ENCODE data around the gene CHD5. TPM values are rescaled to one million over a fixed set of nuclear protein-coding genes. Genes with fewer than 3 reads are reported as not detected.

The CHD5 gene
- total RNA-seq, 1 experiment from 2014 or later: 62.9 TPM

DNA sequence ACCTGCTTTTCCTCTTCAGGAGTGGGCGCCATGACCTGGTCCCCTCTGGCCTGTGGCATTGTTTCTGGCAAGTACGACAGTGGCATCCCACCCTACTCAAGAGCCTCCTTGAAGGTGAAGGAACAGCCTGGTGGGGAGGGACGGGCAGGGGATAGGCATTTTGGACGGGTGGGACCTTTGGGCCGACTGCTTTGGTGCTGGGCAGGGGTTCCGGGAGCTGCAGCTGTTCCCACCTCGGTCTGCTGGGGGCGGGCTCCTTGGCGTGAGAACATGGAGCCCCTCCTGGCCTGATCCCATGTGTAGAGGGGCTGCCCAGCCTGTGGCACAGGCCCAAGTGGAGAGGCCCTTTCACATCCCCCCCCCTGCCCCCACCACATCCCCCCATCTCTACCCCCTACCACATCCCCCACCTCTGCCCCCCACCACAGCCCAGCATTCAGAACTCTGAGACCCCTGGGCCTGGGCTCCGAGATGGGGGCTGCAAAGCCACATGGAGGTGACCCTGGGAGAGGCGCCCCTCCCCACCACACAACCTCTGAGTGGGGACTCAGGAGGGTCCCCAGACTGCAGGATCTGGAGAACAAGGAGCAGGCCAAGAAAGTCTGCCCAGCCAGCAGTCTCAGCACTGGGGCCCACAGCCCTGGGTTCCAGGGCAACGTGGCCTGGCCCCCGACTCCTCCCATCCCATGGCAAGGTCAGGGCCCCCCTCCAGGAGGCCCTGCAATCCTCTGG, 84.4 kb downstream of the CHD5 start:
- Histone ChIP-seq H3K4me3 (ENCODE audit: low read depth in 2 of 2, low read length in 2 of 2) (no peak overlapping the region), H3K27ac (ENCODE audit: low read length) (no peak overlapping the region), H3K4me1 (ENCODE audit: control insufficient read depth, insufficient read depth, low read length) (no peaks in the 10 kb centered on the region), H3K36me3 (ENCODE audit: control insufficient read depth, insufficient read depth, low read length) (no peaks in the 10 kb centered on the region), H3K9me3 (ENCODE audit: control insufficient read depth, insufficient read depth, low read depth, low read length) (no peaks in the 10 kb centered on the region), H3K27me3 (ENCODE audit: control insufficient read depth, insufficient read depth, low read length) (no peaks in the 10 kb centered on the region)
- TF ChIP-seq POLR2AphosphoS5 (IDR thresholded peaks at IDR 0.05; ENCODE audit: low read depth, low read length): no peak
- TF ChIP-seq, protein P1, sequence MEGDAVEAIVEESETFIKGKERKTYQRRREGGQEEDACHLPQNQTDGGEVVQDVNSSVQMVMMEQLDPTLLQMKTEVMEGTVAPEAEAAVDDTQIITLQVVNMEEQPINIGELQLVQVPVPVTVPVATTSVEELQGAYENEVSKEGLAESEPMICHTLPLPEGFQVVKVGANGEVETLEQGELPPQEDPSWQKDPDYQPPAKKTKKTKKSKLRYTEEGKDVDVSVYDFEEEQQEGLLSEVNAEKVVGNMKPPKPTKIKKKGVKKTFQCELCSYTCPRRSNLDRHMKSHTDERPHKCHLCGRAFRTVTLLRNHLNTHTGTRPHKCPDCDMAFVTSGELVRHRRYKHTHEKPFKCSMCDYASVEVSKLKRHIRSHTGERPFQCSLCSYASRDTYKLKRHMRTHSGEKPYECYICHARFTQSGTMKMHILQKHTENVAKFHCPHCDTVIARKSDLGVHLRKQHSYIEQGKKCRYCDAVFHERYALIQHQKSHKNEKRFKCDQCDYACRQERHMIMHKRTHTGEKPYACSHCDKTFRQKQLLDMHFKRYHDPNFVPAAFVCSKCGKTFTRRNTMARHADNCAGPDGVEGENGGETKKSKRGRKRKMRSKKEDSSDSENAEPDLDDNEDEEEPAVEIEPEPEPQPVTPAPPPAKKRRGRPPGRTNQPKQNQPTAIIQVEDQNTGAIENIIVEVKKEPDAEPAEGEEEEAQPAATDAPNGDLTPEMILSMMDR (IDR thresholded peaks at IDR 0.05): no peak
- TF ChIP-seq SIN3A (IDR thresholded peaks at IDR 0.05; ENCODE audit: borderline replicate concordance, insufficient read depth, low read depth, low read length): no peak
- TF ChIP-seq, protein P2, sequence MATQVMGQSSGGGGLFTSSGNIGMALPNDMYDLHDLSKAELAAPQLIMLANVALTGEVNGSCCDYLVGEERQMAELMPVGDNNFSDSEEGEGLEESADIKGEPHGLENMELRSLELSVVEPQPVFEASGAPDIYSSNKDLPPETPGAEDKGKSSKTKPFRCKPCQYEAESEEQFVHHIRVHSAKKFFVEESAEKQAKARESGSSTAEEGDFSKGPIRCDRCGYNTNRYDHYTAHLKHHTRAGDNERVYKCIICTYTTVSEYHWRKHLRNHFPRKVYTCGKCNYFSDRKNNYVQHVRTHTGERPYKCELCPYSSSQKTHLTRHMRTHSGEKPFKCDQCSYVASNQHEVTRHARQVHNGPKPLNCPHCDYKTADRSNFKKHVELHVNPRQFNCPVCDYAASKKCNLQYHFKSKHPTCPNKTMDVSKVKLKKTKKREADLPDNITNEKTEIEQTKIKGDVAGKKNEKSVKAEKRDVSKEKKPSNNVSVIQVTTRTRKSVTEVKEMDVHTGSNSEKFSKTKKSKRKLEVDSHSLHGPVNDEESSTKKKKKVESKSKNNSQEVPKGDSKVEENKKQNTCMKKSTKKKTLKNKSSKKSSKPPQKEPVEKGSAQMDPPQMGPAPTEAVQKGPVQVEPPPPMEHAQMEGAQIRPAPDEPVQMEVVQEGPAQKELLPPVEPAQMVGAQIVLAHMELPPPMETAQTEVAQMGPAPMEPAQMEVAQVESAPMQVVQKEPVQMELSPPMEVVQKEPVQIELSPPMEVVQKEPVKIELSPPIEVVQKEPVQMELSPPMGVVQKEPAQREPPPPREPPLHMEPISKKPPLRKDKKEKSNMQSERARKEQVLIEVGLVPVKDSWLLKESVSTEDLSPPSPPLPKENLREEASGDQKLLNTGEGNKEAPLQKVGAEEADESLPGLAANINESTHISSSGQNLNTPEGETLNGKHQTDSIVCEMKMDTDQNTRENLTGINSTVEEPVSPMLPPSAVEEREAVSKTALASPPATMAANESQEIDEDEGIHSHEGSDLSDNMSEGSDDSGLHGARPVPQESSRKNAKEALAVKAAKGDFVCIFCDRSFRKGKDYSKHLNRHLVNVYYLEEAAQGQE (IDR thresholded peaks at IDR 0.05; ENCODE audit: insufficient read depth in 1 of 2, low read depth in 2 of 2, low read length in 1 of 2): no peak
- TF ChIP-seq TCF7L2 (IDR thresholded peaks at IDR 0.05; ENCODE audit: low read depth, low read length): no peak
- ATAC-seq: no peak
- DNase-seq (ENCODE audit: low read depth, low spot score): no peak
- ChIA-PET CTCF (no interaction called here), POLR2A (no interaction called here)
- in situ Hi-C loops (cut with HindIII; ENCODE audit: low pct_unique_long_range_greater_than_20kb, low sequenced_read_pairs): no loop called here
- intact Hi-C loops (cut with micrococcal nuclease; ENCODE audit: unreplicated experiment): no loop called here
- no TSS peak for BruUV-seq (replicated peaks)

DNA sequence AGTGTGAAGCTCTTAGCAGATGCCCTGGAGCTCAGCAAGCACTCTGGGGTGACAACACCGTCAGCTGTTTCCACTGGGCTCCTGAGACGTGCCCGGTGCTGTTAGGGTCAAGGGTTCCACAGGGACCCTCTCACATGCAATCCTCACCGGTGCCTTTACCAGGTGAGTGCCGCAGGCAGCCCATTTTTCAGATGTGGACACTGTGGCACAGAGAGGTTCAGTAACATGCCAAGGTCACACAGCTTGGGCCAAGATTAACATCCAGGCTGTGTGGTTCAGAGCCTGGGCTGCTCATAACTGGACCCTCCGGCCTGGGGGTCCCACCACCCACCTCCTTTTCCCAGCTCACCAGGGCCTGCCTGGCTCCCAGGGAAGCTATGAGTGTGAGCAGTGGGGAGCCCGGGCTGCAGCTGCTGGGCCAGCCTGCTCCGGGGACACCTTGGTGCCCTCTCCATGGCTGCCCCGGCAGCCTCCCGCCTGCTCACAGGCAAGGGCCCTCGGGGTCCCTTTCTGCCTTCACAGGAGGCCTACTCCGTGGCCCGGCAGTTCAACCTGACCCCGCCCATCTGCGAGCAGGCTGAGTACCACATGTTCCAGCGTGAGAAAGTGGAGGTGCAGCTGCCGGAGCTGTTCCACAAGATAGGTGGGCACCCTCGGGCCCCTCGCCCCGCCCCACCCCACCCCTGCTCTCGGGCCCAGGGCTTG, 85.2 kb downstream of the CHD5 start:
- CTCF ChIA-PET: no interaction called here
- no peak for TF ChIP-seq TCF7L2 (IDR thresholded peaks at IDR 0.05; ENCODE audit: low read depth, low read length)
- TF ChIP-seq, protein P2 (IDR thresholded peaks at IDR 0.05; ENCODE audit: insufficient read depth in 1 of 2, low read depth in 2 of 2, low read length in 1 of 2): no peak
- ATAC-seq (no peak), DNase-seq (ENCODE audit: low read depth, low spot score) (no peak)
- in situ Hi-C loops (cut with HindIII; ENCODE audit: low pct_unique_long_range_greater_than_20kb, low sequenced_read_pairs): no loop called here
- Histone ChIP-seq H3K9me3 (ENCODE audit: control insufficient read depth, insufficient read depth, low read depth, low read length) (no peaks in the 10 kb centered on the region), H3K36me3 (ENCODE audit: control insufficient read depth, insufficient read depth, low read length) (no peaks in the 10 kb centered on the region), H3K4me3 (ENCODE audit: low read depth in 2 of 2, low read length in 2 of 2) (no peak overlapping the region), H3K27ac (ENCODE audit: low read length) (no peak overlapping the region), H3K4me1 (ENCODE audit: control insufficient read depth, insufficient read depth, low read length) (no peaks in the 10 kb centered on the region), H3K27me3 (ENCODE audit: control insufficient read depth, insufficient read depth, low read length) (no peaks in the 10 kb centered on the region)
- POLR2A ChIA-PET: no interaction called here
- no TSS peak for BruUV-seq (replicated peaks)
- intact Hi-C loops (cut with micrococcal nuclease; ENCODE audit: unreplicated experiment): no loop called here
